HG03378 (cell line): ENCODE data around the gene RAB11FIP5.

Source experiments
- ATAC-seq: cut with Tn5 transposase; IDR thresholded peaks from one replicate; pipeline ENCODE4 v1.9.1; 2021; ENCODE audit warnings: mild to moderate bottlenecking, moderate library complexity; ENCODE audit not compliant: unreplicated experiment

RAB11FIP5 gene

GRCh38 chr2:73088211-73088610, 24.5 kb downstream of the RAB11FIP5 start:
- ATAC-seq = no peak

GRCh38 chr2:73087311-73087710, 25.4 kb downstream of the RAB11FIP5 start:
- ATAC-seq = no peak

- ATAC-seq = peak; percentile 83
These were observed 27.1 kb downstream of the RAB11FIP5 start for GRCh38 chr2:73085691-73086090.

- no peak for ATAC-seq
These were observed 27.8 kb downstream of the RAB11FIP5 start for GRCh38 chr2:73084971-73085370.

GRCh38 chr2:73083886-73084800, 28.6 kb downstream of the RAB11FIP5 start:
- no peak for ATAC-seq

DNA sequence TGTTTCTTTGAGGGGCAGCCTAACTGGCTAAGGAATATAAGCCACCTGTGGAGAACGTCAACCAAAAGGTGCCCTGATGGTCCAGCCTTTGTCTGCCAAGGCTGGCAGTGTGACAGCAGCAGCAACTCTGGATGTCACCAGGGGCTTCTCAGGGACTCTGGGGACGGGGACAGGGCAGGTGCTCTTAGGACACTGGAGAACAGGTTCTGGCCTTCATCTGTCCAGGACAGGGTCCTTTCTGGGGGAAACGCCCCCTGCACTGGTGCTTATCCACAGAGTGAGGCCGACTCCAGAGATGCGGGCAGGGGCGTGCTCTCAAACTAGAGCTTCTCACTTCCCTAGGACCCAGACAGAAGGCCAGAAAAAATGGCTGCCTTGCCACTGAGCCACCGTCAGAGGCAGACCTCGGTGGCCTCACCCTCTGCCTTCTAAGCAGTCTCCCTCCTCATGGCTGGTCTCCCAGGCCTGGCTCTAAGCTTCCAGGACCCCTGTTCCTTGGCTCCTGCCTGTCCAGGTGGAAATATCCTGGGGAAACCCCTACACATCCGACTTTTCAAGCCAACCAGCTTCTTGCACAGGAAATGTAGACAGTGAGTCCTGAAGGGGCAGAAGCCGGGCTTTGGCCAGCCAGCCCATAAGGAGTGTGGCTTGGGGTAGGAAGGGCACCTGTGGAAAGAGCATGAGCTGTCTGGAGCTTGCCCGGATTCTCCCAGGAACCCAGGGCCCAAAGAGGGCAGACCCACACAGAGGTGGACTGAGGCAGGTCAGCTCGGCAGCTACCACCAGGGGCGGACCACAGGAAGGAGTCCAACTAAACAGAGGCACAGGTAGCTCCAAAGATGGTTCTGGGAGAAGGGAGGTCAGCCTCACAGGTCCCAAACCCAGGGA, 30.0 kb downstream of the RAB11FIP5 start:
- no peak for ATAC-seq

- no peak for ATAC-seq
These were observed 31.5 kb downstream of the RAB11FIP5 start for GRCh38 chr2:73081181-73081671.

DNA sequence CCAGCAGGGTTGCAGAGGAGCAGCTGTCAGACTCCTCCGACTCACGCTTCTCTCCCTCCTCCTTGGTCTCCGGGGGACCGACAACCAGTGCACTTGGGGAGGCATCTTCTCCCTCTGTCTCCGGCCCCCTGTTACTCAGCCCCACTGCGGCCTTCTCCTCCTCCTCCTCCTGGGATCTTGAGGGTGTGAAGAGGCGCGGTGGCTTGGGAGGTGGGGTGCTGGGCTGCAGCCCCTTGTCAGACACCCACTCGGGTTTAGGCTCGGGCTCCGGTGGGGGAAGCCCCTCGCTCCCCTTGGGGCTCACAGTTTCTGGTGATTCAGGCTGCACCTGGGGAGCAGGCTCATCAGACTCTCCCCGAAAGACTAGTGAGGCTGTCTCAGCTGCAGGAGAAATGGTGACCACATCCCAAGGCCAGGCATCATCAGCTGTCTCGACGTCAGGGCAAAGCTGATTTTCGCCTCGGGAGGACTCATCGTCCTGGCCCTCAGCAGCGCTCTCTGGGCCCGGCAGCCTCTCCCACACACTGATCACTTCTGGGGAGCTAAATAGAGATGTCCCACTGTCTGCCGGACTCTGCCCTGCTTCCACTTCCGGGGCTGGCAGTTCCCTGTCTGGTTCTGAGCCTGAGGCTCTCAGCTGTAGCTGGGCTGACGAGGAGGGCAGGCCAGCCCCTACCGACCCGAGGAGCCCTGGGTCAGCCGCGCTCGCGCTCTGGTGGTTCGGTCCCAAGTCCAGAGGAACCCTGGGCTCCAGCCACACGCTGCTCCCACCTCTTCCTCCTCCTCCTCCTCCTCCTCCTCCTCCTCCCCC, 32.2 kb downstream of the RAB11FIP5 start:
- no peak for ATAC-seq

- ATAC-seq = no peak
These were observed 33.1 kb downstream of the RAB11FIP5 start for GRCh38 chr2:73079636-73080035.

DNA sequence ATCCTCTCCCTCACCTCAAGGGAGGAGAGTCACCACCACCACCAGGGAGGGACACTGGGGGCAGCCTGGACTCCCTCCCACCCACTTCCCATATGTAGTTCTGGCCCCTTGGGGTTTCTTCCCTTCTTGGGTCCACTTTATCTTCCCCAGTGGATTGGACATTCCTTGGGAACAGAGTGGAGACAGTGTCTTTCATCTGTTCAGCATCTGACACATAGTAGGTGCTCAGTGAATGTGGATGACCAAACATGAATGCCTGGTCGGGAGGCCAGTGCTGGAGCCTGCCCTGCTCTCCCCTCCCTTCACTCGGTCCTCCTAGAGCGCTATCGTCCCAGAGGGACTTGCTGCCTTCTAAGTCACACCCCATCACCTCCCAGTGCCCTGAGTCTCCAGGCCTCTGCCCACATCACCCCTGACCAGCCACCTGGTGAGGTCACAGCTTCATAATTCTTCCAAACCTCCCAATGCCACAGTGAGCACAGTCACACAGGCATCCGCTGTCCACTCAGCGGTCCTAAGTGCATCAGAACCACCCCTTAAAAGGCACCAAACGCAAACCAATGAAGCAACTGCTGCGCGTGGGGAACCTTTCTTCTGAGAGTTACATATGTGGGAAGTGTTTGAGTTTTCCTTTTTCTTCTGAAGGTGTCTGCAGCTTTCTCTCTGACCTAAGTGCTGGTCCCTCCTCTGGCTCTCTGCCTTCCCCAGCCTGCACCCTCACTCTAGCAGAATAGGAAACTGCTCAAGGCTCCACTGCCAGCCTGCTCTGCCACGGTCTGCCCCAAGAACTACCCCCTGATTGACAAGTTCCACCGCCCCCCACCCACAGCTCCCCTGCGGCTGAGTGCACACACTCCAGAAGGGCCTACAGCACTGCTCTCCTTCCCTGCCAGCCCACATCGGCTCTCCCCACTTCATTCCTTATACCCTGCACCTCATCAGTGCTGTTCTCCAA, 34.0 kb downstream of the RAB11FIP5 start:
- no peak for ATAC-seq

GRCh38 chr2:73077424-73077795, 35.3 kb downstream of the RAB11FIP5 start:
- ATAC-seq = no peak

GRCh38 chr2:73076701-73077423, 35.9 kb downstream of the RAB11FIP5 start:
- ATAC-seq = no peak

DNA sequence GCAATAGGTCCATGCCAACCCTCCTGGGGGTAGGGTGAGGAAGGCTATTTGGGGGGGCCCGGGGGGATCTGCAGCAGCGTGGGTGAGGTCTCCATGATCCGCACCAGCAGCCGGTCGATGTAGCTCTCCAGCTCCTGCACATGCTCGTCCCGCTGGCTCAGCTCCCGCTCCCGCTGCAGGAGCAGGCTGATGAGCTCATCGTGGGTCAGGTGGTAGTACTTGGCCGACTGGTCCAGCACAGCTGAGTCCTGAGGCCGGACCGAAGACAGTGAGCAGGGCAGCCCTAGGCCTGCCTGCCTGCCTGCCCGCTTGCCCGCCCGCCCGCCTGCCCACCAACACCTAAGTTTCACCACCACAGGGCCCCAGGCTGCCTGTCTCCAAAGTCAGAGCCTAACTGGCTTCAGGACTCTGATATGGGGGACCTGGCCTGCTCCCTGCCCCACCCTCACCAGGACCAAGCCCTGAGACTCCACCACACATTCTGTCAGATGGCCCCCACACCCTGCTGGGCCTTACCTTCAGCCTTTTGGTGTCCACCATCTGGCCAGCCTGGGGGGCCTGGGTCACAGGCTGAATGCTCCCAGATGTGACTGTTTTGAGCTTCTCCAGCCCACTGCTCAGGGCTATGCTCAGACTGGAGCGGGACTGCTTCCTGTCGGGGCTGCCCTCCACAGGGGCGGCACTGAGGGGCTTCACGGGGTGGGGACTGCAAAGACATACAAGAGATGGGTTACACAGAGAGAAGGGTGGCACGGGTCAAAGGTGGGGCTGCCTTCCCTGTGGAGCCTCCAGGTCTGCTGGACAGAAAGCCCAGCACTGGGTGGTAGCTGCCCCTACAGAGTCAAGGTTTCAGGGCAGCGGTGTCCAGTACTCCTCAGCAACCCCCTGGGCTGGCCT, 37.0 kb downstream of the RAB11FIP5 start:
- ATAC-seq = no peak

DNA sequence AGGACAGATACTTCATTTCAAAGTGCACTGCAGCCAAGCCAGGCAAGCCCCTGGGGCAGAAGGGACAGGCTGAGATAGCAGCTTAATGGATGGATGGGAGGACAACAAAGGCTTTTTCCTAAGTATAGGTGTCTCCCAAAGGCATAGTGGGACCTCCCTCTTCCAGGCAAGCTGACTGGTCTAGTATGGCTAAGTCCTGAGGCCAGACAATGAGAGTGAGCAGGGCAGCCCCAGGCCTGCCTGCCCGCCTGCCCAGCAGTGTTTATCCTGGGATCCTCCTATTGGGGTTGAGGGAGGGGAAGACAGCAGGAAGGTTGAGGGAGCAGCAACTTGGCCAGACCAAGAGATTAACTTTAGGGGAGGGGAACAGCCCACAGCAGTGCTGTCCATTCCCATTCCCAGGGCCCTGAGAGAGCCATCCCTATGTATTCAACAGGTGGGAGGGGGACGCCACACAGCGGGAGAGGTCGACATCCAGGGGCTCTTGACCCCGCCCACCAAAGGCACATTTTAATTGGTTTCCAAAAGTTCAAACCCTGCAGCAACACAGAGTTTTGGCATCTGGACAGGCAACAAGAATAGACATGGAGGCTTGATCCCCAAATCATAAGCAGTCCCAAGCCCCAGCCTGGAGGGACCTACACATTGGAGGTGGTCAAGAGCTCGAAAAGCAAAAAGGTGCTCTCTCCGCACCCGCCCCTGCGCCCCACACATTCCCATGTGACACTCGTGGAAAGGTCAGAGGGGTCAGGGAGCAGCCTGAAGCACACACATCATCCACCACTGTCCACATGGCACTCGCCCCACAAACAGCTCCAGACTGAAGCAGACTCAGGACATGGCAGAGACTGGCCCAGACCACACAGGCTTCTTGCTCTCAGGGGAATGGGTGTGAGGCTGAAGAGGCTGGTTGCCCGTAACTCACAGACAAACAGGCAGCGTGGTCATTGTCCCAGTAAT, 38.4 kb downstream of the RAB11FIP5 start:
- ATAC-seq = no peak

- ATAC-seq = no peak
These were observed 40.3 kb downstream of the RAB11FIP5 start for GRCh38 chr2:73072416-73072815.

GRCh38 chr2:73072129-73072395, 40.7 kb downstream of the RAB11FIP5 start:
- ATAC-seq = peak; percentile 12
